H9 (cell line): Measurements from ENCODE around the gene FBXO48. TPM values are rescaled to one million over a fixed set of nuclear protein-coding genes. Genes with fewer than 3 reads are reported as not detected.

Experiments
- DNase-seq: peaks from one replicate; pipeline ENCODE4 v3.0.0-alpha.2; 2017
- H2AFZ ChIP-seq: one replicate; pipeline ENCODE4 v1.6.1; 2013; ENCODE audit warnings: mild to moderate bottlenecking, low read length, control low read depth, moderate library complexity
- H2AK5ac ChIP-seq: 2 replicates; pipeline ENCODE4 v1.6.1; 2013; ENCODE audit warnings: low read length, control low read depth, mixed read lengths; ENCODE audit not compliant: insufficient read length
- H2BK120ac ChIP-seq: one replicate; pipeline ENCODE4 v1.6.1; 2013; ENCODE audit warnings: low read depth, mild to moderate bottlenecking, low read length, control low read depth, inconsistent platforms; ENCODE audit not compliant: poor library complexity, severe bottlenecking
- H2BK12ac ChIP-seq: 2 replicates; pipeline ENCODE4 v1.6.1; 2013; ENCODE audit warnings: low read length, control low read depth, mixed read lengths, low read depth; ENCODE audit not compliant: insufficient read length
- H2BK15ac ChIP-seq: 2 replicates; pipeline ENCODE4 v1.6.1; 2013; ENCODE audit warnings: low read depth, low read length, control low read depth
- H2BK20ac ChIP-seq: one replicate; pipeline ENCODE4 v1.6.1; 2013; ENCODE audit warnings: low read depth, mild to moderate bottlenecking, low read length, control low read depth, inconsistent platforms; ENCODE audit not compliant: poor library complexity, severe bottlenecking
- H2BK5ac ChIP-seq: 2 replicates; pipeline ENCODE4 v1.6.1; 2013; ENCODE audit warnings: low read length, control low read depth, mixed read lengths; ENCODE audit not compliant: insufficient read length
- H3K14ac ChIP-seq: 2 replicates; pipeline ENCODE4 v1.6.1; 2013; ENCODE audit warnings: low read length, control low read depth; ENCODE audit not compliant: insufficient read depth
- H3K18ac ChIP-seq: 2 replicates; pipeline ENCODE4 v1.6.1; 2013; ENCODE audit warnings: low read depth, mild to moderate bottlenecking, mixed read lengths, low read length, control low read depth; ENCODE audit not compliant: insufficient read length
- H3K23ac ChIP-seq: 2 replicates; pipeline ENCODE4 v1.6.1; 2013; ENCODE audit warnings: low read length, control low read depth, mixed read lengths, low read depth; ENCODE audit not compliant: insufficient read length
- H3K23me2 ChIP-seq: 2 replicates; pipeline ENCODE4 v1.6.1; 2013; ENCODE audit warnings: low read depth, mild to moderate bottlenecking, mixed read lengths, low read length, control low read depth; ENCODE audit not compliant: insufficient read length, poor library complexity, severe bottlenecking
- H3K27ac ChIP-seq: 2 replicates; pipeline ENCODE4 v1.5.1; 2013; ENCODE audit warnings: low read length, control low read depth, mixed read lengths, low read depth; ENCODE audit not compliant: insufficient read length
- H3K27me3 ChIP-seq: 2 replicates; pipeline ENCODE4 v1.6.1; 2013; ENCODE audit warnings: low read length, control low read depth, inconsistent platforms; ENCODE audit not compliant: insufficient read depth
- H3K4ac ChIP-seq: 2 replicates; pipeline ENCODE4 v1.6.1; 2013; ENCODE audit warnings: low read depth, mild to moderate bottlenecking, control low read depth, inconsistent platforms, low read length, moderate library complexity
- H3K4me1 ChIP-seq: 2 replicates; pipeline ENCODE4 v1.6.1; 2013; ENCODE audit warnings: low read length, control low read depth, inconsistent platforms; ENCODE audit not compliant: insufficient read depth
- H3K4me2 ChIP-seq: 2 replicates; pipeline ENCODE4 v1.6.1; 2013; ENCODE audit warnings: low read length, control low read depth, mixed read lengths; ENCODE audit not compliant: insufficient read length, insufficient read depth
- H3K56ac ChIP-seq: 2 replicates; pipeline ENCODE4 v1.6.1; 2013; ENCODE audit warnings: low read depth, mild to moderate bottlenecking, mixed read lengths, low read length, control low read depth; ENCODE audit not compliant: insufficient read length
- H3K79me1 ChIP-seq: 2 replicates; pipeline ENCODE4 v1.6.1; 2013; ENCODE audit warnings: low read depth, mild to moderate bottlenecking, moderate library complexity, low read length, control low read depth, inconsistent platforms; ENCODE audit not compliant: insufficient read depth, poor library complexity, severe bottlenecking
- H3K79me2 ChIP-seq: 2 replicates; pipeline ENCODE4 v1.6.1; 2013; ENCODE audit warnings: low read length, control low read depth, inconsistent platforms; ENCODE audit not compliant: insufficient read depth
- H3K9ac ChIP-seq: 2 replicates; pipeline ENCODE4 v1.6.1; 2013; ENCODE audit warnings: low read length, control low read depth, mixed read lengths; ENCODE audit not compliant: insufficient read length; ENCODE audit errors: extremely low read depth
- H3K9me3 ChIP-seq: one replicate; pipeline ENCODE4 v1.6.1; 2013; ENCODE audit warnings: low read depth, low read length, inconsistent platforms; ENCODE audit not compliant: control insufficient read depth
- H3T11ph ChIP-seq: one replicate; pipeline ENCODE4 v1.6.1; 2013; ENCODE audit warnings: mild to moderate bottlenecking, low read length, control low read depth, inconsistent platforms
- H4K20me1 ChIP-seq: one replicate; pipeline ENCODE4 v1.6.1; 2013; ENCODE audit not compliant: control insufficient read depth, insufficient read length, insufficient read depth
- H4K5ac ChIP-seq: 2 replicates; pipeline ENCODE4 v1.6.1; 2013; ENCODE audit warnings: low read depth, mild to moderate bottlenecking, mixed read lengths, low read length, control low read depth; ENCODE audit not compliant: insufficient read length
- H4K8ac ChIP-seq: replicated peaks from 2 replicates; pipeline ENCODE4 v1.6.1; 2013; ENCODE audit warnings: low read length, control low read depth, mixed read lengths, low read depth; ENCODE audit not compliant: insufficient read length
- H4K91ac ChIP-seq: 2 replicates; pipeline ENCODE4 v1.6.1; 2013; ENCODE audit warnings: low read depth, mild to moderate bottlenecking, moderate library complexity, mixed read lengths, low read length, control low read depth; ENCODE audit not compliant: insufficient read length
- H3K27ac Mint-ChIP-seq, 3 experiments: 2 replicates in 2 of 3; 3 replicates in 1 of 3; pipeline ENCODE4 v1.8.0; 2020 to 2021; ENCODE audit warnings: mixed read lengths in 3 of 3, mild to moderate bottlenecking in 1 of 3, moderate library complexity in 1 of 3
- H3K27me3 Mint-ChIP-seq: 2 replicates; pipeline ENCODE4 v1.8.0; 2021; ENCODE audit warnings: low read depth, mild to moderate bottlenecking, moderate library complexity, mixed read lengths
- H3K36me3 Mint-ChIP-seq, 3 experiments: 2 replicates in 2 of 3; 3 replicates in 1 of 3; pipeline ENCODE4 v1.8.0; 2020 to 2021; ENCODE audit warnings: low read depth in 3 of 3, mixed read lengths in 3 of 3; ENCODE audit not compliant: insufficient read depth in 1 of 3
- H3K4me1 Mint-ChIP-seq, 2 experiments: 2 replicates each; pipeline ENCODE4 v1.8.0; 2020; ENCODE audit warnings: mixed read lengths in 2 of 2
- H3K4me3 Mint-ChIP-seq, 2 experiments: 2 replicates in 1 of 2; 3 replicates in 1 of 2; pipeline ENCODE4 v1.8.0; 2020 to 2021; ENCODE audit warnings: mild to moderate bottlenecking in 2 of 2, mixed read lengths in 2 of 2, moderate library complexity in 1 of 2
- H3K9me3 Mint-ChIP-seq, 2 experiments: 2 replicates in 1 of 2; 3 replicates in 1 of 2; pipeline ENCODE4 v1.8.0; 2020; ENCODE audit warnings: mild to moderate bottlenecking in 2 of 2, mixed read lengths in 2 of 2, moderate library complexity in 1 of 2
- CTCF ChIP-seq: fragments of 200-600 bp; sonication (generic); conservative IDR thresholded peaks from 3 replicates; pipeline ENCODE4 v1.8.0; 2021; ENCODE audit warnings: antibody characterized with exemption, mild to moderate bottlenecking
- WGBS: extraction: QIAGEN DNeasy Blood & Tissue Kit; methylation state at CpG from one replicate; pipeline ENCODE4 v1.1.7; 2013; ENCODE audit warnings: missing lambda C conversion rate, low lambda C conversion rate, mixed read lengths; ENCODE audit not compliant: insufficient read length; ENCODE audit errors: extremely low coverage; 5-methylcytosine and 5-hydroxymethylcytosine counted together
- total RNA-seq: library from RNA; stranded (reverse); gene quantifications from 2 replicates; pipeline ENCODE4 v1.2.1, GENCODE V29; 2021

Gene FBXO48
- total RNA-seq, 1 experiment from 2014 or later = 1.4 TPM

DNA sequence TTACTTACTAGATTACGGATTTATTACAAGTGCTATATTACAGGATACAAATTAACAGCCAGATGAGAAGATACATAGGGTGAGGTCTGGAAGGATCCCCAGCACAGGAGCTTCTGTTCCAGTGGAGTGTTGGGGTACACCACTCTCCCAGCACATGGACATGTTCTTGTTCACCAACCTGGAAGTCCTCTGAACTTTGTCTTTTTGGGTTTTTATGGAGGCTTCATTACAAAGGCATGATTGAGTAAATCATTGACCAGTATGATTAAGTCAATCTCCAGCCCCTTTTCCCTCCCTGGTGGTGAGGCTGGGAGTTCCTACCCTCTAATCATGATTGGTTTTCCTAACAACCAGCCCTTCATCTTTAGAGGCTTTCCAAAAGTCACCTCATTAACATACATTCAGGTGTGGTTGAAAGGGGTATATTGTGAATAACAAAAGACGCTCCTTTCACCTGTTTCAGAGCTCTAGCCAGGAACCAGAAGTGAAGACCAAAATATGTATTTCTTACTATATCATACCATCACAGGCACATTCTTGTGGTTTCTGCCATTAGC lies 38.6 kb upstream of the FBXO48 start:
- H3K36me3 Mint-ChIP-seq = peaks cover 1 to 7% (median 6%) of the 10 kb centered on the region in 3 experiments; a peak in 4 of 7 replicates
- H3K23ac ChIP-seq = no peak overlapping the region
- TF ChIP-seq CTCF = no peak
- DNase-seq = no peak
- no peaks in the 10 kb centered on the region for H3K9me3 ChIP-seq
- H2BK120ac ChIP-seq = no peak overlapping the region
- no peak overlapping the region for H2BK20ac ChIP-seq
- no peak overlapping the region for H3K27ac ChIP-seq
- no peaks in the 10 kb centered on the region for H3K23me2 ChIP-seq
- no peaks in the 10 kb centered on the region for H4K20me1 ChIP-seq
- H3T11ph ChIP-seq = no peak overlapping the region
- H2AFZ ChIP-seq = no peak overlapping the region
- H2BK15ac ChIP-seq = no peak overlapping the region
- WGBS = no CpG with 5 or more reads among the region's 2 CpGs
- H2BK5ac ChIP-seq = no peak overlapping the region
- no peak overlapping the region for H3K4me2 ChIP-seq
- H3K14ac ChIP-seq = no peak overlapping the region
- H3K79me2 ChIP-seq = no peaks in the 10 kb centered on the region
- no peaks in the 10 kb centered on the region for H3K27me3 Mint-ChIP-seq
- H2BK12ac ChIP-seq = no peak overlapping the region
- no peak overlapping the region for H4K91ac ChIP-seq
- H3K4me1 ChIP-seq = no peaks in the 10 kb centered on the region; the same call in 1 of the 2 replicates
- H4K8ac ChIP-seq = no peak overlapping the region
- H3K27me3 ChIP-seq = no peaks in the 10 kb centered on the region
- H3K9me3 Mint-ChIP-seq = peaks cover 0 to 4% of the 10 kb centered on the region in 2 experiments; a peak in 1 of 5 replicates
- no peak overlapping the region for H2AK5ac ChIP-seq
- H4K5ac ChIP-seq = no peak overlapping the region
- H3K27ac Mint-ChIP-seq = no peak overlapping the region
- H3K4ac ChIP-seq = no peak overlapping the region
- no peak overlapping the region for H3K18ac ChIP-seq
- H3K9ac ChIP-seq = no peak overlapping the region
- peaks cover 9% of the 10 kb centered on the region in 2 experiments for H3K4me1 Mint-ChIP-seq
- H3K4me3 Mint-ChIP-seq = no peak overlapping the region
- no peak overlapping the region for H3K56ac ChIP-seq
- no peaks in the 10 kb centered on the region for H3K79me1 ChIP-seq
